Measurements from ENCODE around the gene CAMK1. TPM values are rescaled to one million over a fixed set of nuclear protein-coding genes. Genes with fewer than 3 reads are reported as not detected.

The CAMK1 gene
- total RNA-seq, 1 experiment from 2014 or later: 9.7 TPM

- Histone ChIP-seq H3K36me3 (ENCODE audit: control insufficient read depth, insufficient read depth, low read length) (no peaks in the 10 kb centered on the region), H3K4me1 (no peaks in the 10 kb centered on the region), H3K27me3 (replicated peaks; ENCODE audit: control insufficient read depth, insufficient read depth, low read length) (no peaks in the 10 kb centered on the region), H3K4me3 (ENCODE audit: low read depth, low read length) (no peak overlapping the region), H3K9me3 (no peaks in the 10 kb centered on the region)
- intact Hi-C loops (cut with micrococcal nuclease; ENCODE audit: unreplicated experiment): no loop called here
- CTCF ChIA-PET: no interaction called here
- no TSS peak for BruUV-seq (replicated peaks)
- no peaks in the 10 kb centered on the region for H3K27me3 Mint-ChIP-seq (ENCODE audit: insufficient read depth, unreplicated experiment)
- no peak overlapping the region for H3K4me3 Mint-ChIP-seq (ENCODE audit: unreplicated experiment)
- POLR2A ChIA-PET: no interaction called here
- no peaks in the 10 kb centered on the region for H3K4me1 Mint-ChIP-seq (ENCODE audit: low read depth, unreplicated experiment)
- no peak overlapping the region for H3K27ac Mint-ChIP-seq (ENCODE audit: unreplicated experiment)
- TF ChIP-seq CTCF (IDR thresholded peaks at IDR 0.05; ENCODE audit: insufficient read depth in 1 of 2, low read depth in 1 of 2, low read length in 1 of 2, severe bottlenecking in 1 of 2, unreplicated experiment in 1 of 2): no peak
- no peaks in the 10 kb centered on the region for H3K9me3 Mint-ChIP-seq (ENCODE audit: unreplicated experiment)
- peaks cover under 1% of the 10 kb centered on the region for H3K36me3 Mint-ChIP-seq (ENCODE audit: insufficient read depth, unreplicated experiment)
- DNase-seq: no peak
Measured at GRCh38 chr3:9815986-9816385, 46.2 kb upstream of the CAMK1 start.

GRCh38 chr3:9812870-9813483, 43.2 kb upstream of the CAMK1 start:
- Histone ChIP-seq H3K9me3 (no peaks in the 10 kb centered on the region), H3K36me3 (ENCODE audit: control insufficient read depth, insufficient read depth, low read length) (no peaks in the 10 kb centered on the region), H3K4me1 (peaks cover 12% of the 10 kb centered on the region), H3K27me3 (replicated peaks; ENCODE audit: control insufficient read depth, insufficient read depth, low read length) (no peaks in the 10 kb centered on the region), H3K4me3 (ENCODE audit: low read depth, low read length) (no peak overlapping the region)
- no peaks in the 10 kb centered on the region for H3K27me3 Mint-ChIP-seq (ENCODE audit: insufficient read depth, unreplicated experiment)
- no peaks in the 10 kb centered on the region for H3K9me3 Mint-ChIP-seq (ENCODE audit: unreplicated experiment)
- no TSS peak for BruUV-seq (replicated peaks)
- H3K36me3 Mint-ChIP-seq (ENCODE audit: insufficient read depth, unreplicated experiment): peaks cover 28% of the 10 kb centered on the region
- H3K4me1 Mint-ChIP-seq (ENCODE audit: low read depth, unreplicated experiment): peaks cover 6% of the 10 kb centered on the region
- ChIA-PET POLR2A (no interaction called here), CTCF (no interaction called here)
- DNase-seq: no peak
- H3K4me3 Mint-ChIP-seq (ENCODE audit: unreplicated experiment): no peak overlapping the region
- no peak overlapping the region for H3K27ac Mint-ChIP-seq (ENCODE audit: unreplicated experiment)
- no peak for TF ChIP-seq CTCF (IDR thresholded peaks at IDR 0.05; ENCODE audit: insufficient read depth in 1 of 2, low read depth in 1 of 2, low read length in 1 of 2, severe bottlenecking in 1 of 2, unreplicated experiment in 1 of 2)
- intact Hi-C loops (cut with micrococcal nuclease; ENCODE audit: unreplicated experiment): no loop called here

GRCh38 chr3:9810846-9811245, 41.1 kb upstream of the CAMK1 start:
- intact Hi-C loops (cut with micrococcal nuclease; ENCODE audit: unreplicated experiment): no loop called here
- no peaks in the 10 kb centered on the region for H3K27me3 Mint-ChIP-seq (ENCODE audit: insufficient read depth, unreplicated experiment)
- H3K4me1 ChIP-seq: peaks cover 12% of the 10 kb centered on the region
- CTCF ChIA-PET: no interaction called here
- H3K4me3 Mint-ChIP-seq (ENCODE audit: unreplicated experiment): peak overlapping the region; percentile 47
- no TSS peak for BruUV-seq (replicated peaks)
- H3K27me3 ChIP-seq (replicated peaks; ENCODE audit: control insufficient read depth, insufficient read depth, low read length): no peaks in the 10 kb centered on the region
- H3K4me1 Mint-ChIP-seq (ENCODE audit: low read depth, unreplicated experiment): peaks cover 6% of the 10 kb centered on the region
- H3K9me3 Mint-ChIP-seq (ENCODE audit: unreplicated experiment): no peaks in the 10 kb centered on the region
- DNase-seq: no peak
- no peak overlapping the region for H3K4me3 ChIP-seq (ENCODE audit: low read depth, low read length)
- no peaks in the 10 kb centered on the region for H3K9me3 ChIP-seq
- peaks cover 41% of the 10 kb centered on the region for H3K36me3 Mint-ChIP-seq (ENCODE audit: insufficient read depth, unreplicated experiment)
- no peak for TF ChIP-seq CTCF (IDR thresholded peaks at IDR 0.05; ENCODE audit: insufficient read depth in 1 of 2, low read depth in 1 of 2, low read length in 1 of 2, severe bottlenecking in 1 of 2, unreplicated experiment in 1 of 2)
- H3K36me3 ChIP-seq (ENCODE audit: control insufficient read depth, insufficient read depth, low read length): no peaks in the 10 kb centered on the region
- peak overlapping the region; percentile 5 for H3K27ac Mint-ChIP-seq (ENCODE audit: unreplicated experiment)
- POLR2A ChIA-PET: no interaction called here

All from Caco-2 (cell line).